ENCODE measurements around the gene PEAR1.

The PEAR1 gene

GRCh38 chr1:156862997-156863599 lies 30.4 kb upstream of the PEAR1 start:
- Histone ChIP-seq H3K27ac (ENCODE audit: low read depth, low read length) (no peak overlapping the region), H3K9me3 (ENCODE audit: low read length) (no peaks in the 10 kb centered on the region), H3K4me3 (ENCODE audit: low read depth in 1 of 2, low read length in 2 of 2) (no peak overlapping the region), H3K4me1 (ENCODE audit: insufficient read depth, low read length) (peaks cover 16% of the 10 kb centered on the region), H3K27me3 (ENCODE audit: control insufficient read depth in 1 of 2, insufficient read depth in 2 of 2, low read length in 2 of 2) (peaks cover 45 to 80% of the 10 kb centered on the region in 2 donors), H3K36me3 (ENCODE audit: insufficient read depth, low read length) (no peaks in the 10 kb centered on the region), H3K9ac (ENCODE audit: low read length) (no peak overlapping the region)

GRCh38 chr1:156863631-156864030 lies 29.9 kb upstream of the PEAR1 start:
- Histone ChIP-seq H3K27me3 (ENCODE audit: control insufficient read depth in 1 of 2, insufficient read depth in 2 of 2, low read length in 2 of 2) (peaks cover 40 to 75% of the 10 kb centered on the region in 2 donors), H3K9me3 (ENCODE audit: low read length) (no peaks in the 10 kb centered on the region), H3K4me1 (ENCODE audit: insufficient read depth, low read length) (peaks cover 16% of the 10 kb centered on the region), H3K9ac (ENCODE audit: low read length) (no peak overlapping the region), H3K36me3 (ENCODE audit: insufficient read depth, low read length) (no peaks in the 10 kb centered on the region), H3K27ac (ENCODE audit: low read depth, low read length) (no peak overlapping the region), H3K4me3 (ENCODE audit: low read depth in 1 of 2, low read length in 2 of 2) (no peak overlapping the region)

DNA sequence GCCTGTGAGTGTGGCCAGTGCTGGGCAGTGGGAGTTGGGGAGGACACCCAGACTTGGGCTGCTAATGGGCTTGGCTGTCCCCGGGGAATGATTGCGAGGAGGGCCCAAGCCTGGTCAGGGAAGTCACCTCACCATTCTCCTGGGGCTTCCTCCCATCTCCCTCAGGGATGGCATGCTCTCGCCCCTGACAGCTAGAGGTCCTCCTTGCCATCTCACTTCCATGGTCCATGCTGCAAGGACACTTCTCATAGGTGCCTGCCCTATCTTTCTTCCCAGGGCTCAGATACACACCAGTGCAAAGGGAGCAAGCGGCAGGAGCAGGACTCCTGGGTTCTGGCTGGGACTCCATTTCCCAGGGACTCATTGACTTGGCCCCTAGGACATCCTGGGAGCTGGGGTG lies 28.7 kb upstream of the PEAR1 start:
- peaks cover 9% of the 10 kb centered on the region for H3K4me1 ChIP-seq (ENCODE audit: insufficient read depth, low read length)
- no peak overlapping the region for H3K27ac ChIP-seq (ENCODE audit: low read depth, low read length)
- H3K9me3 ChIP-seq (ENCODE audit: low read length), result no peaks in the 10 kb centered on the region
- no peaks in the 10 kb centered on the region for H3K36me3 ChIP-seq (ENCODE audit: insufficient read depth, low read length)
- H3K27me3 ChIP-seq (ENCODE audit: control insufficient read depth in 1 of 2, insufficient read depth in 2 of 2, low read length in 2 of 2), result peaks cover 33 to 63% of the 10 kb centered on the region in 2 donors
- H3K4me3 ChIP-seq (ENCODE audit: low read depth in 1 of 2, low read length in 2 of 2), result no peak overlapping the region
- no peak overlapping the region for H3K9ac ChIP-seq (ENCODE audit: low read length)

DNA sequence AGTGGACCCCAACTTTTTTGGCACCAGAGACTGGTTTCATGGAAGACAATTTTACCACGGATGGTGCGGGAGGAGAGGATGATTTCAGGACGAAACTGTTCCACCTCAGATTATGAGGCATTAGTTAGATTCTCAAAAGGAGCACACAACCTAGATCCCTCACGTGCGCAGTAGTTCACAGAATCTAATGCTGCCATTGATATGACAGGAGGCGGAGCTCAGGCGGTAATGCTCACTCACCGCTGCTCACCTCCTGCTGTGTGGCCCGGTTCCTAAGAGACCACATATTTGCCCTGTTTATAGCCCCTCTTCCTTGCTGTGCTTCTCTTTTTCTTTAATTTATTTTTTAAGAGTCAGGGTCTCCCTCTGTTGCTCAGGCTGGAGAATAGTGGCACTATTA lies 28.3 kb upstream of the PEAR1 start:
- H3K36me3 ChIP-seq (ENCODE audit: insufficient read depth, low read length), result no peaks in the 10 kb centered on the region
- H3K4me1 ChIP-seq (ENCODE audit: insufficient read depth, low read length), result peaks cover 4% of the 10 kb centered on the region
- H3K27me3 ChIP-seq (ENCODE audit: control insufficient read depth in 1 of 2, insufficient read depth in 2 of 2, low read length in 2 of 2), result peaks cover 29 to 58% of the 10 kb centered on the region in 2 donors
- H3K4me3 ChIP-seq (ENCODE audit: low read depth in 1 of 2, low read length in 2 of 2), result no peak overlapping the region
- H3K9me3 ChIP-seq (ENCODE audit: low read length), result no peaks in the 10 kb centered on the region
- no peak overlapping the region for H3K9ac ChIP-seq (ENCODE audit: low read length)
- H3K27ac ChIP-seq (ENCODE audit: low read depth, low read length), result no peak overlapping the region

DNA sequence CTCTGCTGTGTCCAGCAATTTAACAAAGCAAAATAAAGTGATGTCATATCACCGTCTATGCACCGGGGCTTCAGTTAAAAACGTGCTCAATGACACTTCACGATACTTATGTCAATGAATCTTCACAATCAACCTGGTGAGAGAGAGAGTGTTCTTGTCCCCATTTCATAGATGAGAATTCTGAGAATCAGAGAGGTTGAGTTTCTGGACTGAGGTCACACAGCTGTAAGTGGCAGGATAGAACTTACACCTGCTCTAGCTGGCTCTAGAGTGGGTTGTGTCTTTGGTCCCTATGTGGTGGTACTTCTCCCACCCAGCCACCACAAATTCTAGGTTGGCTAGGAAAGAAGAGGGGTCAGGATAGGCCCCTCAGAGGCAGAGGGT lies 27.7 kb upstream of the PEAR1 start:
- H3K27ac ChIP-seq (ENCODE audit: low read depth, low read length), result no peak overlapping the region
- no peak overlapping the region for H3K4me3 ChIP-seq (ENCODE audit: low read depth in 1 of 2, low read length in 2 of 2)
- H3K9me3 ChIP-seq (ENCODE audit: low read length), result no peaks in the 10 kb centered on the region
- H3K27me3 ChIP-seq (ENCODE audit: control insufficient read depth in 1 of 2, insufficient read depth in 2 of 2, low read length in 2 of 2), result peaks cover 25 to 52% of the 10 kb centered on the region in 2 donors
- H3K36me3 ChIP-seq (ENCODE audit: insufficient read depth, low read length), result no peaks in the 10 kb centered on the region
- no peaks in the 10 kb centered on the region for H3K4me1 ChIP-seq (ENCODE audit: insufficient read depth, low read length)
- no peak overlapping the region for H3K9ac ChIP-seq (ENCODE audit: low read length)

- H3K27ac ChIP-seq (ENCODE audit: low read depth, low read length), result no peak overlapping the region
- H3K27me3 ChIP-seq (ENCODE audit: control insufficient read depth in 1 of 2, insufficient read depth in 2 of 2, low read length in 2 of 2), result peaks cover 21 to 47% of the 10 kb centered on the region in 2 donors
- no peaks in the 10 kb centered on the region for H3K36me3 ChIP-seq (ENCODE audit: insufficient read depth, low read length)
- H3K9ac ChIP-seq (ENCODE audit: low read length), result no peak overlapping the region
- no peaks in the 10 kb centered on the region for H3K4me1 ChIP-seq (ENCODE audit: insufficient read depth, low read length)
- H3K4me3 ChIP-seq (ENCODE audit: low read depth in 1 of 2, low read length in 2 of 2), result no peak overlapping the region
- H3K9me3 ChIP-seq (ENCODE audit: low read length), result no peaks in the 10 kb centered on the region
Measured at GRCh38 chr1:156866249-156866909, 27.1 kb upstream of the PEAR1 start.

GRCh38 chr1:156868341-156868740 lies 25.2 kb upstream of the PEAR1 start:
- Histone ChIP-seq H3K27me3 (ENCODE audit: control insufficient read depth in 1 of 2, insufficient read depth in 2 of 2, low read length in 2 of 2) (peaks cover 4 to 29% of the 10 kb centered on the region in 2 donors), H3K27ac (ENCODE audit: low read depth, low read length) (no peak overlapping the region), H3K4me3 (ENCODE audit: low read depth in 1 of 2, low read length in 2 of 2) (no peak overlapping the region)

DNA sequence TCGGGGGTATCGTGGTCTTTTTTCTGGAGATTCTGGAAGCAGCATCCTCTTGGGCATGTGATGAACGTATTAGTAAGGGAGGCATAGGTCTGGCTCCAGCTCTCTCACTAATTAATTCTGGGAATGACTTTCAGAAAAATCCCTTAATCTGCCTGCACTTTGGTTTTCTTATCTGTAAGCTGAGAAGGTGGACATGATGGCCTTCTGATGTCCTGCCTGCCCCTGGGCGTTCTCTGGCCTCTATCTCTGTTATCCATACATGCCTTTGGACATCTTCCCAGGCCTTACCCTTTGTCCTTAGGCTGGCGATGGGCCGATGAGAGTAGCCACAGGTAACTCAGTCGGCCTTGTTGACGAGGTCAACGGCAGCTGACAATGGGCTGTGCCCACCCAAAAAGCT lies 24.1 kb upstream of the PEAR1 start:
- Histone ChIP-seq H3K36me3 (ENCODE audit: insufficient read depth, low read length) (no peaks in the 10 kb centered on the region), H3K4me1 (ENCODE audit: insufficient read depth, low read length) (no peaks in the 10 kb centered on the region), H3K9me3 (ENCODE audit: low read length) (no peaks in the 10 kb centered on the region), H3K9ac (ENCODE audit: low read length) (no peak overlapping the region), H3K27me3 (ENCODE audit: control insufficient read depth in 1 of 2, insufficient read depth in 2 of 2, low read length in 2 of 2) (peaks cover 0 to 18% of the 10 kb centered on the region in 2 donors), H3K4me3 (ENCODE audit: low read depth in 1 of 2, low read length in 2 of 2) (no peak overlapping the region), H3K27ac (ENCODE audit: low read depth, low read length) (no peak overlapping the region)

More at GRCh38 chr1:156868341-156868740, 25.2 kb upstream of the PEAR1 start:
- no peaks in the 10 kb centered on the region for H3K36me3 ChIP-seq (ENCODE audit: insufficient read depth, low read length)
- no peaks in the 10 kb centered on the region for H3K9me3 ChIP-seq (ENCODE audit: low read length)
- no peak overlapping the region for H3K9ac ChIP-seq (ENCODE audit: low read length)
- H3K4me1 ChIP-seq (ENCODE audit: insufficient read depth, low read length), result no peaks in the 10 kb centered on the region

- H3K9me3 ChIP-seq (ENCODE audit: low read length), result no peaks in the 10 kb centered on the region
- H3K27me3 ChIP-seq (ENCODE audit: control insufficient read depth in 1 of 2, insufficient read depth in 2 of 2, low read length in 2 of 2), result no peaks in the 10 kb centered on the region
- H3K4me3 ChIP-seq (ENCODE audit: low read depth in 1 of 2, low read length in 2 of 2), result no peak overlapping the region
- no peaks in the 10 kb centered on the region for H3K4me1 ChIP-seq (ENCODE audit: insufficient read depth, low read length)
- H3K9ac ChIP-seq (ENCODE audit: low read length), result no peak overlapping the region
- H3K36me3 ChIP-seq (ENCODE audit: insufficient read depth, low read length), result no peaks in the 10 kb centered on the region
- H3K27ac ChIP-seq (ENCODE audit: low read depth, low read length), result no peak overlapping the region
Measured at GRCh38 chr1:156873659-156874058, 19.9 kb upstream of the PEAR1 start.

- no peaks in the 10 kb centered on the region for H3K9me3 ChIP-seq (ENCODE audit: low read length)
- no peak overlapping the region for H3K9ac ChIP-seq (ENCODE audit: low read length)
- H3K36me3 ChIP-seq (ENCODE audit: insufficient read depth, low read length), result no peaks in the 10 kb centered on the region
- H3K4me3 ChIP-seq (ENCODE audit: low read depth in 1 of 2, low read length in 2 of 2), result no peak overlapping the region
- H3K27me3 ChIP-seq (ENCODE audit: control insufficient read depth in 1 of 2, insufficient read depth in 2 of 2, low read length in 2 of 2), result no peaks in the 10 kb centered on the region
- H3K27ac ChIP-seq (ENCODE audit: low read depth, low read length), result no peak overlapping the region
- H3K4me1 ChIP-seq (ENCODE audit: insufficient read depth, low read length), result no peaks in the 10 kb centered on the region
Measured at GRCh38 chr1:156874142-156874541, 19.4 kb upstream of the PEAR1 start.

GRCh38 chr1:156874572-156875340 lies 18.8 kb upstream of the PEAR1 start:
- Histone ChIP-seq H3K36me3 (ENCODE audit: insufficient read depth, low read length) (no peaks in the 10 kb centered on the region), H3K9ac (ENCODE audit: low read length) (no peak overlapping the region), H3K27ac (ENCODE audit: low read depth, low read length) (no peak overlapping the region), H3K4me3 (ENCODE audit: low read depth in 1 of 2, low read length in 2 of 2) (no peak overlapping the region), H3K4me1 (ENCODE audit: insufficient read depth, low read length) (no peaks in the 10 kb centered on the region), H3K9me3 (ENCODE audit: low read length) (no peaks in the 10 kb centered on the region), H3K27me3 (ENCODE audit: control insufficient read depth in 1 of 2, insufficient read depth in 2 of 2, low read length in 2 of 2) (no peaks in the 10 kb centered on the region)

Measured in muscle layer of colon (tissue), 2 donors.